ENCODE measurements around the gene CIP2A.

CIP2A gene

DNA sequence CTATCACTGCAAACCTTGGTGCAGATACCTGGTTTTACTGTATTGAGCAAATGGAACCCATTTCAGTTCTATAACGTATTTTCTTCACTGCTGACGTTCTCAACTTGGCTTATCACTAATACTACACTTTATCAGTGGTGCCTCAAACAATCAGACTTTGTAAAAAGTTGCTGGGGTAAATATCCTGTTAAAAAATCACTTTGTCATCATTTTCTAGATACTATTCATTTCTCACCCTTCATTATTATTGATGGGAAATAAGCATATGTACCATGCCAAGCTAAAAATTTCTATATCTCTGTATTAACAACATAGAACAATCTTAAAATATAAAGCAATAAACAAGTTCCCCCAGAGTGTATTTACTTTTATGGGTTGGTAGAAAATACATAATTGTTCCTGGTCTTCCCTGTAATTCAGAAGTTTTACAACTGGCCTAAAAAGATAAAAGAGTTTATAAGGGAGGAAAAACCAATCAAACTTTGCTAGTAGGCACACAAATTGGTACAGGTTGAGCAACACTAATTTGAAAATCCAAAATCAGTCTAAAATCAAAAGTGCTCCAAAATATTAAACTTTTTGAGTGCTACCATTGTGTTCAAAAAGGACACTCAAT is 33.2 kb downstream of the CIP2A start:
- DNase-seq: no peak

DNA sequence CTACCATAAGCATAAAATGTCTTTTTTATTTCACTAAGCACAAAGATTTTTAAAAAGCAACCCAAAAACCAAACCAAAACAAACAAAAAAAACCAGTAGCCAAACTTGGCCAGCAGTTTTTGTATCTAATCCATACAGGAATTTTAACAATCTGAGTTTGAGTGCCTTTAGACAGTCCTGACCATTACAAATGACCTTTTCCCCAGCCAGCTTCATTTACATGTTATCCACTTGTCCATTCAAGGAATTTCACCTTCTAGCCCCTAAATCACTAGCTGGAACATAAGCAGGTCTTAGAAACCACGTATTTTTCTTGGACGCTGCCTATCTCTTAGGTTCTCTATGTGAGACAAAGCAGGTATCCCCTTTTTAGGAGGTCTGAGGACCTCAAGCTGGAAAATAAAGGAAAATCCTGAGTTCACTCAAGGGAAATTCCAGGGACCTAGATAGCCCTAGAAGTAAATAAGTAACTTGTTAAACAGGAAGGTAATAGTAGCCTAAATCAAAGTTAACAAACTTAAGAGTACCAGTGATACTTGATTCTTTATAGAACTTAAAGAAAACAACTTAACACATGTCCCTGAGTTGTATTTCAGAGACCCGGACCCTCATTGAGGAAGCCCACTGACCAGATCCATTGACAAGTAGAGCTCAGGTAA is 34.2 kb downstream of the CIP2A start:
- DNase-seq: no peak

DNA sequence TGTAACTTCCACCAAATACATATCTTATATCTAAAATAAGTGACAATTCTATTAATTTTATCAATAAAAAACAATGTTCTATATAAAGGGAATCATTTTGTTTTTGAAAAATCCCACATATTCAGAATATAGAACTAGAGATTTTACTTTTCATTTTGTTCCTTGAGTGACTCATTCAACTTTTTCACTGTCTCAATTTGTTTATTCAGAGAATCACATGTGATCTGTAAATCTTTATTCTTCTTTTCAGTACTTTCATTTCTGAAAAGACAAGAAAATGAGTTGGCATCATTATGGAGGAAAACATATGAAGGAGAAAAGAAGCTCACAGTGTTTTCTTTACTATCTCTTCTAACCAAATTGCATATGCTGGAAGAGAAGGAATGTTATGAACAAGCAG is 35.0 kb downstream of the CIP2A start:
- DNase-seq: no peak

DNA sequence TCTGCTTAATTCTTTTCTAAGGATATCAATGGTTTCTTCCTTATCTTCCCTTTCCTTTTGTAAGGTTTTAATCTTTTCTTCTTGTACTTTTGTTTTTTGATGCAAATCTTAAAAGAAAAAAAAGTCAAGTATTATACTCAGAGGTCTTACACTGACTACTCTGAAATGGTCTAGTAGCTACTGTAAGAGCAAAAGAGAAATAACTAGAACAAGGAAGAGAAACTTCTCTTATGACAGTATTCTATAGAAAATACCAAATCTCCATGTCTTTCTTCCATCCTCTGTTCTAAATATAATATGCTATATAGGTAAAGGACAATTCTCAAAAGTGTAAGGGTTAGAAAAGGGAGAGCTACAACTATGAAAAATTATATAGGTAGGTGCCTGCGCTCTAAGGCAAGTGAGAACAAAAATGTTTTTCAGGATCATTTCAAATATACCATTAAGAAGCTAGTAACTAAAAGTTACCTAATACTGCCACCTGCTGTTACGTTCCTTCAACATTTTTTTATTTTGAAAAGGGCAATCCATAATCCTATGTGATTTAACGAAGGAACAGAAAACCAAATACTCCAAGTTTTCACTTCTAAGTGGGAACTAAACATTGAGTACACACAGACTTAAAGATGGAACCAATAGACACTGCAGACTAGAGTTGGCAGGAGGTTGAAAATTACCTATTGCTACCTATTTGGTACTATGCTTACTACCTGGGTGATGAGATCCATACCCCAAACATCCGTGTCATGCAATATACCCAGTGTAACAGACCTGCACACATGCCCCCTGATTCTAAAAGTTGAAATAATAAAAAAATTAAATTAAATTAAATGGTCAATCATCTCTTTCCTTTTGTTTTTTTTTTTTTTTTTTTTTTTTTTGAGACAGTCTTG is 36.7 kb downstream of the CIP2A start:
- no peak for DNase-seq

DNA sequence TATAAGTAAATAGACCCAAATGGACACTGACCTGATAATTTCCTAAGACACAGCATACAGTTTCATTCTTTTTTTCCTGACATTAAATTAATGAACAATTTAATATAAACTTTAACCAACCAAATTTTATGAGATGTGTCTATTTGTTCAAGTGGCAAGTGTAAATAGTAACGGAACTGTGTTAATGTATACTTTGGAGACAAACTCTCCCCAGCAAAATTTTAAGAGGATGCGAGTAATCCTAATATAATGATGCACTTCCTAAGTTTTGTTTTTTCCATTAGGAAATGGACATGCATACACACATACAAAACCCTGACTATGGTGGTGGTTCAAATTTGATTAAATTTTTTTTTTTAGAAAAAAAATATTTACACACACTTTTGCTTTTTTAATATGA is 40.4 kb downstream of the CIP2A start:
- DNase-seq: no peak

DNA sequence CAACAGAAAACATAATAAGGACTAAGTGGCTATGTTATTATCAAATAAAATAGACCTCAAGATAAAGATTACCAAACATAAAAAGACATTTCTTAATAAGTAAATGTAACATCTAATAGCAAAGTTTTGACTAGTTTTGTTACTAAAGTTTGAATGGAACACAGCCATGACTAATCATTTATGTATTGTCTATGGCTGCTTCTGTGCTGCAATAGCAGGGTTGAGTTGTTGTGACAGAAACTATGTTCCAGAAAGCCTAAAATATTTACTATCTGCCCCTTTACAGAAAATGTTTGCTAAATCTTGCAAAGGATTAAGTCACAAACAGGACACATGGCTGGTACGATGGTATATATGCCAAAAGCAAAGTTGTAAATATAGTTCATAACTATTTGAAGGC is 40.9 kb downstream of the CIP2A start:
- DNase-seq: no peak

DNA sequence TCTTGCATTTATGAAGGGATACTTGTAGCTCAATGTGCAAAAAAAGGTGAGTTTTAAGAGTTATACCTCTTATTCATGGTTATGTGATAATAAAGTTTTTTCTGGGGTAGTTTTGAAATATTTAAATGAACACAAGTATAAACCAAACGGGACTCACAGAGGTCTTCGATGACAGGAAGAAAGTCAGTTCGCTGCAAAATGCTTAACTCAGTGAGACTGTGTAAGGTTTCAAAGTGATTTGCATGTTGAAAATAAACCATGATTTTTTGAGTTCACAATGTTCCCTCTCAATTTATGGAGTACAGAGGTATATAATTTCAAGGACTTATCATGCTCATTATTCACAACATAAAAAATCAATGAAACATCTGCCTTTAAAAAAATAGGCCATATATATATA is 42.5 kb downstream of the CIP2A start:
- DNase-seq: no peak

DNA sequence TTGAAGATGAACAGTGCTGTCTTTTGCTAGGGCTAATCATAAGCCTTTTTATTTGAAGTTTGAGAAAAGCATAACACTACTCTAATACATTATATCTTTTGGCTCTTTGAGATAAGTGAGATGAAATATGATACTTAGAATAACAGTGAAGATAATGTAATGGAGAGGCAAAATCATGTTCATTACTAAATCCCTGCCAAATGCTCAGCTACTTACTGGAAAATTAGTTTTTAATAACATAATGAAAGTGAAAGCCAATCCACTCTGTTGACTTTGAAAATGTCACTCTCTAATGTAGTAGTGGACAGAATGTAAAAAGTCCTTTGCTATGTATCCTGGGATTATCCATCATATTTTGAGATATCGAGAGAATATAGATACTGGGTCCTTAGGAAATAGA is 43.0 kb downstream of the CIP2A start:
- no peak for DNase-seq

DNA sequence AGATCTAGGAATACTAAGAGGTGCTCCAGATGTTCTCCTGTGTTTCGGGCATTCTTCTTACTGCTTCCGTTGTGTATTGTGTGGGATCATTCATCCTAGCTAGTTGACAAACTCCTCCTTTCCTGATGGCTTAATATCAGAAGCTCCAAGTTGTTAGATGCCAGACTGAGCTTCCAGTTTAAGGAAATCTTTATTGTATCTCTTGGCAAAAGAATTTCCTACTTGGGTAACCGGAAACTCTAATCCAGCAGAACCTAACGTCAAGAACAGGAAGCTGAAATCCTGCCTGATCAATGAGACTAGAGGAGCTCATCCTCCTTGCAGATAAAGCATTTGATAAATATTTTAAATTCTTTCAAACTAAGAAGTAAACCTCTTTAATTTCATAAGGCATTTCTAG is 51.2 kb downstream of the CIP2A start:
- DNase-seq: no peak

DNA sequence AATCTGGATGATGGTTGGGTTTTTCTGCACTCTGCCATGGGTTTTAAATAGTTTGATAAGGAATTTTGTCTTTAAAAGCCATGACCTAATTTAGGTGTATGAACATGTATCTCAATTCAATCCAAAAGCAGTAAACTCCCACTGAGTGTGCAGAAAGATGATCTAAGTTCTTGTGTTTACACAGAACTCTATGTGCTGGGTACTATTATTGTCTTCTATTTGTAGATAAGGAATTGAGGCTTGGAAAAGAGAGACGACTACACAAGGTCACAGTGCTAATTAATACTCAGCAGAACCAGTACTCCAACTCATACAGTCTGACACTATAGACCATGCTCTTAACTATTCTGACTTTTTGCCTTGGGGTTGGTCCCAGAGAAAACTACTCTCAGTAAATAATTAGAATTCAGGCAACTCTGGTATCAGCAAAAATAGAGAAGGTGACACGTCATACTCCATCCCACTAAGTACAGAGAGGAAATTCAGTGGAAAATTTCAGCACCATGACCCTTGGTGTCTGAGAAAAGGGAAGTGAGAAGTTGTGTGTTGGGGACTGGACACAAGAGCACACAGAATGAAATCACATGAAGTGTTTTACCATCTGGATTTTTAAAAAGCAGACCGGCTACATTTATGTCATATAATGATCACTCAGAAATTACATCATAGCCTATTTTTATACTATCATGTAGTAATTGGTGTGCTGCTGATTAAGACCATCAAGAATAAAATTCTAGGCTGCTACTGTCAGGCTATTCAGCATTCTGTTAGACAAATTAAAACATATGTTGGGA is 60.6 kb downstream of the CIP2A start:
- no peak for DNase-seq

DNA sequence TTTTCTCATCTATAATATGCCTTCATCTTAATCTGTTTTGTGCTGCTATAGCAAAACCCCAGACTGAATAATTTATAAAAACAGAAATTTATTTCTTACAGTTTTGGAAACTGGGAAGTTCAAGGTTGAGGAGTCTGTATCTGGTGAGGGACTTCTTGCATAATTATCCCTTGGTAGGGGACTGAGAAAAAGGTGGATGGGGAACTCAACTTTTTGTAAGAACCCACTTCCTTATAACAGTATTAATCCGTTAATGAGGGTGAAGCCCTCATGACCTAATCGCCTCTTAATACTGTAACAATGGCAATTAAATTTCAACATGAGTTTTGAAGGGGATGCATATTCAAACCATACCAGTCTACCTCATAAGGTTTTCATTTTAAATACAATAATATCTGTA is 61.4 kb downstream of the CIP2A start:
- no peak for DNase-seq

DNA sequence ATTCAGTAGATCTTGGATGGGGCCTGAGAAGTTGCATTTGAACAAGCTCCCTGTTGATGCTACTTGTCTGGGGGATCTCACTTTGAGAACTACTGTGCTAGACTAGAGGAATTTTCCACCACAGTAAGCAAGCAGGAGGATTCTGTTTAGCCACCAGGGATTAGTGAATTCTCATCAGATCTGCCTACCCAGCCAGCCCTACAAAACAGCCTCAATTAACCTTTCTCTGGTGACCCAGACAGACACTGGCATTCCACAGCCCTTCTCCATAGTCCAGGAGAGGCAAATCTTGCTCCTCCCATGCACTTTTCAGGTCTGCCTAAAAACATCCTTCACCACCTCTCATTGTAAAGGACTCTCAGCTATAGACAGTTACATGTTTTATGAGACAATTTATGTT is 62.1 kb downstream of the CIP2A start:
- no peak for DNase-seq

DNA sequence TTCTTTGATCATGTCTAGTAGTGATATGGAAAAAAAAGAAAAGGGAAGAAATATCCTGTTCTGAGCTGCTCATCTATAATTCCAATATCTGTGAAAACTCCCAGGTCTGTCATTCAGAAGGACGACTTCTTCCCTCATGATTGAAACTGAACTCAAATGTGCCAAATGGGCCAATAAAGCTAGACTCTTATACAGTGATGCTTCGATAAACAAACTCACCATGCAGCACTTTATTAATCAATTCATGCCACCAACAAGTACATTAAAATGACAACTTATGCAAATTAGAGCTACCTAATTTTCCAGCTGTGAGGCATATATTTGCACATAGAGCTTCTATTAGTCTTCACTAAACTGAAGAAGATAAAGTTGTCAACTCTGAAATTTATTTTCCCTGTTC is 63.3 kb downstream of the CIP2A start:
- no peak for DNase-seq

DNA sequence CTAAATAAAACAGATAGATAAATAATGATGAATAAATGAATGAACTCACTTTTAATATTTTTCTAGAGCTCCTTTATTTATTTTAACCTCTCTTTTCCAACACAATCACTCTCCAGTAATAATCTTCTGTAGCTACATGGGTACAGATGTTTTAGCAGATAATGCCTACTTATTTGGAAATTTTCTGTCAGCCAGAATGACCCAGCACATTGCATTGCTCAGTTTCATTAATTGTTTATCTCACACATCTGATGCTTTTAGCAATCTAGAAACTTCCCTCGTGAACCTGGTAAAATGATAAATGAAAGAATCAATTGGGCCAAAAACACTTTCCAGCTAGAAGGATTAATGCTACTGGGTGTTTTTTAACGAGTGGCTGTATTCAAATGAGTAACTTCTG is 64.0 kb downstream of the CIP2A start:
- no peak for DNase-seq

DNA sequence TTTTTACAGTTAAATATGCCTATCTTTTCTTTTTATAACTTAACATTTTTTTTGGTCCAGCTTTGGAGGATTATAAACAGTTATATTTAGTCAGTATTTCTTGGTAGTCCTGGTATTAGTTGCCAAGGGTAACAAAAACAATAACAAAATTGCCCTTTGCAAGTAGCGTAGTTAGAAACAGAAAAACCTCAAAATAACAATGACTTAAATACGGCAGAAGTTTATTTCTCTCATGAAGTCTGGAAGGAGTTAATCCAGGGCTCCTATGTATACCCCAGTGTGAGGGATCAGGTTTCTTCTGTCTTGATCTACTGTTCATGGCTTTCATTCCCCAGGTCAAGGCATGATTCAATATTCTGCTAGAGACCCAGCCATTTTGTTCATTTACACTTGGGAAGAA is 64.7 kb downstream of the CIP2A start:
- DNase-seq: no peak

DNA sequence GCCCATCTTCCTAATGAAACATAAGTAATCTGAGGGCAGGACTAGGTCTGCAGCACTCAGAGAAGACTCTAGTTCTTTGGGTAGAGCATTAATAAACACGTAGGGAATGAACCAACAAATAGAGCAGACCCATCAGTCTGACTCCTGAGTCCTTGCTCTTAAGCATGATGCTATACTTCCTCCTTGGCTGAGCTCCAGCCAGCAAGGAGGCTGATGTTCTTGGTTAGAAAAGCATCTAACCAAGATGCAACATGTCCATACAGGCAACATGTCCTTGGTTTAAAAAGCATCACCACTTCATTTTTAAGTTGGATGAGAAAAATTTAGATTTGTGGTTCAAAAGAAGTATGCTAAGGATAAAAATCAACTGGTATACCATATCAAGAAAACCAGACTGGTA is 70.3 kb downstream of the CIP2A start:
- no peak for DNase-seq

DNA sequence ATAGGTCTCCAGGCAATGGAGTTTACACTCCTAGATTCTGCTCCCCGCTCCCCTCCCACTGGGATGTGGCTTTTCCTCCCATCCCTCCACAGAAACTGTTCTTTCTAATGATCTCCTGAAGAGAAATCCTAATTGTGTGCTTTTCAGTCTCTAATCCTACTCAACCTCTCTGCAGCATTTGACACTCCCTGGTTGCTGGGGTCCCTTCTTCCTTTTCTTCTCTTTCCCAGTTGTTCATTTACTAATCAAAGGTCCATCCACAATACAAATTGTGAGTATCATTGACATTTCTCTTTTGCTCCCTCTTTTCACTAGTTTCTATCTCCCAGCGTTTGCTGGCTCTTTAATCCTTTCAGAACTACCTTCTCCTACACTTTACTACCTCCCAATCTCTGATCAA is 72.4 kb downstream of the CIP2A start:
- DNase-seq: no peak

DNA sequence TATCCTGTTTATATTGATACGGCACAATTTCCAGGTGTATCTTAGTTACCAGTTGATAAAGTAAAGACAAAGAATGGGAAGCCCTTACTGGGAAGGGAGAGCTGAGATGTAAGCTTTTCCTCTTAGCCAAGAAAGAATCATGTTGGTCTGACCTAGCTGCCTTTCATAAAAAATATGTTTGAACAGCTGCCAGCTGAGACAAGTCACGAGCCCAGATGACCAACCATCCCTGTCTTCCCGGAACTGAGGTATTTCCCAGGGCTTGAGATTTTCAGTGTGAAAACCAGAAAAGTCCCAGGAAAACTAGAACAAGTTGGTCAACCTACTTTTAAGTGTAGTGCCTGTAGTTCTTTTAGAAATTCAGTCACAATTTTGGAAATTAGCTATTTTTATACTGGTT is 75.3 kb downstream of the CIP2A start:
- no peak for DNase-seq

DNA sequence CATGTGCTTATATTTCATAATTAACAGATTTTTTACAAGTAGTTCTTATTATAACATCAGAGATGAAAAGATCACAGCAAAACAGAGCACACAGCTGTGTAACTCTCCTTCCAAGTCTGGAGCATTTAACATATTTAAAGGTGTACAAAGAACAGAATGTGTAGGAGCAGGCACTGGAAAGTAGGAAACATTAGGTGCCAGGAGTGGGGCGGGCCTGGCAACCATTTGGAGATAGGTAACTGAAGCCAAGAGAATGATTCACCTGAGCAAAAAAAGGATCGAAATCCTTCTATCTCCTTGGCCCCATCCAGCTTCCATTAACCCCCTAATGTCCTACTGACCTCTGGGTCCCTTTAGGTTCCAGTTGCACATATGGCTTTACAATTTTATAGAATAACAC is 76.6 kb downstream of the CIP2A start:
- no peak for DNase-seq

DNA sequence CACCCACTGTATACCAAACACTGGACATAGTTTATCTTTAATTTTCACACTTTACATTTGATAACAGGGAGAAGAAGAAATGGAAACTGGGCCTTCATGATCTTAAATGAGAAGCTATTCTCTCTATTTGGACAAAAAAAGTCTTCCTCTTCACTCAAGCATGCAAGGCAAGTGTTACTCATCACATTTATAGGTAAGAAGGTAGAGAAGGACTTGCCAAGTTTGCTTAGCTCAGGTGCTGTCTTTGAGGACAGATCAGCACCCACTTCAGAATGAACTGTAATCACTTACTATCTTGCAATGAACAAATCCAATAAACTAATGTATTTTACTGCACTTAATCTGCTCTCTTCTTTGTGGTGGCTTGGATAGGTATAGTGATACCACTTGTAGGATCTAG is 77.7 kb downstream of the CIP2A start:
- DNase-seq: no peak

DNA sequence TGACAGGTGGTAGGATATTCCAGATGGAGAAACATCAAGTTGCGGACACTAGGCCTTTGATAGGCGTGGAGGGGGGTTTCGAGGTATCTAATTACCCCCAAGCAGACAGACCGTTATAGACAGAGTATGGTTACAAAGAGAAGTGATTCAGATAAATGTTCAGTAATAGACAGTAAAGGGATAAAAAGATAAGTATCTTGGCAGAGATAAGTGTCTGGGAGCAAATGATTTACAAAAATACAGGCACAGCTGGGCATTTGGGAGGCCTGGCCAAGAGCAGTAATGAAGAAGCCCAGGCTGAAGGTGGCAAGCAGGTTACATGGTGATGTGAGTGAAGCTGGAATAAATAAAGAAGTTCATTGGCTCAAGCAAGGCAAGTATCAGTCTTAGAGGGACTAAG is 78.2 kb downstream of the CIP2A start:
- no peak for DNase-seq

DNA sequence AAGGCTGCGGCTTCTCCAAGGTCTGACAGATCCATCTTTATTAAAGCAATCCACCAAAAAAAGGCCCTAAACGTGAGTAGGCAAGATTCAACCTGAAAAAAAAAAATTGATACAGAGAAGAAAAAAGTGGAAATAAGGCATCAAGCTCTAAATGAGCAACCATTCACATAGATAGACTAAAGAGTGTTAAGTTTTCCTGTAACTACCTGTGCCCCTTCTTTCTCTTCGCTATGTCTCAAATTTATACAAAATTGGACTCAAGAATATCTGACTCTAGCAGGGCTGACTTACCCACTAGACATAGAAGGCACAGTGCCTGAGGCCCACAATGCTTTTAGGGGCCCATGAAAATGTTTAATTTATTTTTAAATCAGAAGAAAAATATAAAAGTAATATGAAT is 78.7 kb downstream of the CIP2A start, which contains the start of gene MYH15:
MYH15 (minus strand) TSS at position 101 of the 400 bp plus-strand sequence; CDS start at position 35, 66 bp downstream.
- no peak for DNase-seq

DNA sequence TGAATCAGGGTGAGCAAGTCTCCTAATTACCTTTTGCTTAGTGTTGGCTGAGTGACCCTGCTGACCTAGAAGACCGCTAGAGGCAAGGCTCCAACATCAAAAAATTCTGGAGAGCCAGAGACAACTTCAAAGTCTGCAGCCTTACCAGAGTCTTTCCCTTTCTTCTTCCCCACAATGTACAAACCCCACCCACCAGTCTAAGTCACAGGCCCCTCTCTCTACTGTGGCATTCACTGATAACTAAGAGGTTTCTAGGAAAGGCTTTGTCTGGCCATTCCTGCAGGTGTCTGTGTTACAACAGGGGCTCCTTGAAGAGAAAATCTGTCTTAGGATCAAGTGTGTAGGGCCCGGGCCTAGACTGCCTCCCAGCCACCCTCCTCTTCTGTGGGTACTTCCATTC is 79.4 kb downstream of the CIP2A start:
- no peak for DNase-seq
